Loucy (cell line): Measurements from ENCODE around the gene KDM4C.

Experiments
- H2AFZ ChIP-seq: fragments of 200-600 bp; sonication (generic); 2 replicates; pipeline ENCODE4 v1.6.0; 2016; ENCODE audit warnings: antibody characterized with exemption, mild to moderate bottlenecking, low read length, moderate library complexity
- H3F3A ChIP-seq: fragments of 200-600 bp; 2 replicates; pipeline ENCODE4 v1.6.0; 2016; ENCODE audit warnings: antibody characterized with exemption, low read depth, mild to moderate bottlenecking
- H3K27me3 ChIP-seq: fragments of 200-600 bp; sonication (generic); 2 replicates; pipeline ENCODE4 v1.6.1; 2014; ENCODE audit warnings: low read length, mild to moderate bottlenecking; ENCODE audit not compliant: insufficient read depth, poor library complexity, severe bottlenecking
- H3K36me3 ChIP-seq: fragments of 200-600 bp; sonication (generic); 2 replicates; pipeline ENCODE4 v1.6.1; 2016; ENCODE audit warnings: low read length; ENCODE audit not compliant: insufficient read depth
- H3K4me1 ChIP-seq: fragments of 200-600 bp; sonication (generic); 2 replicates; pipeline ENCODE4 v1.5.1; 2014; ENCODE audit warnings: low read length, mild to moderate bottlenecking; ENCODE audit not compliant: insufficient read depth, poor library complexity, severe bottlenecking
- H3K4me2 ChIP-seq: fragments of 200-600 bp; sonication (generic); 2 replicates; pipeline ENCODE4 v1.6.0; 2014; ENCODE audit warnings: antibody characterized with exemption, low read length, low read depth, mild to moderate bottlenecking; ENCODE audit not compliant: poor library complexity, severe bottlenecking
- H3K4me3 ChIP-seq: fragments of 200-600 bp; sonication (generic); 2 replicates; pipeline ENCODE4 v1.5.1; 2014; ENCODE audit warnings: low read length, mild to moderate bottlenecking, mixed read lengths; ENCODE audit not compliant: poor library complexity, severe bottlenecking
- H3K79me2 ChIP-seq: fragments of 200-600 bp; sonication (generic); 2 replicates; pipeline ENCODE4 v1.6.1; 2014; ENCODE audit warnings: low read length; ENCODE audit not compliant: insufficient read depth
- H3K9ac ChIP-seq: fragments of 200-600 bp; sonication (generic); 2 replicates; pipeline ENCODE4 v1.6.0; 2014; ENCODE audit warnings: mild to moderate bottlenecking, low read depth, low read length, moderate library complexity; ENCODE audit not compliant: poor library complexity, severe bottlenecking
- H3K9me2 ChIP-seq: fragments of 200-600 bp; sonication (generic); replicated peaks from 2 replicates; pipeline ENCODE4 v1.6.1; 2016; ENCODE audit warnings: low read depth, low read length, mixed read lengths
- H3K9me3 ChIP-seq: fragments of 200-600 bp; sonication (generic); 2 replicates; pipeline ENCODE4 v1.6.1; 2014; ENCODE audit warnings: mild to moderate bottlenecking, antibody characterized with exemption, low read length, low read depth; ENCODE audit not compliant: insufficient read depth
- H4K20me1 ChIP-seq: fragments of 200-600 bp; sonication (generic); 2 replicates; pipeline ENCODE4 v1.6.0; 2014; ENCODE audit warnings: antibody characterized with exemption, low read length, mild to moderate bottlenecking; ENCODE audit not compliant: insufficient read depth, poor library complexity, severe bottlenecking
- EZH2phosphoT487 ChIP-seq: fragments of 200-600 bp; IDR thresholded peaks from 2 replicates; pipeline ENCODE4 v1.6.1; 2018; ENCODE audit warnings: antibody characterized with exemption, mild to moderate bottlenecking, moderate library complexity, borderline replicate concordance
- TF ChIP-seq, protein P1 (sequence below): fragments of 200-600 bp; sonication (generic); conservative IDR thresholded peaks from 2 replicates; pipeline ENCODE4 v1.5.1; 2014; ENCODE audit warnings: mild to moderate bottlenecking, antibody characterized with exemption, low read length

The KDM4C gene

DNA sequence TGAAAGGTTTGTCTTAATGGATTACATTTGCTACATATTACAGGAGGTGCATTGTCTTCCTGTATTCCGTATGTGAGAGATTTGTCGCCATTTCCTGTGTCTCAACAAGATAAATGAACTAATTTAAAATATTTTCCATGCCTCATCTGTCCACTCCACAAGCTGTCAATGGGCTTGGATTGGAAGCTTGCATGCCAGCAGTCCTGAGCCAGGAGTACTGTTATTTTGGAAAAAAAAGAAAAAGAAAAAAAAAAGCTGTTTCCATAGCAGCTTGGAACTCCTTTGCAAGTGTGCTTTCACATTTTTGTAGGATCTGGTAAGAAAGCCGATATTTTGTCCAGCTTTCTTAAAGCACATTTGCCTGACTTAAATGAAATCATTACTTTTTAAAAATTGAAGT is 330.8 kb downstream of the KDM4C start:
- Histone ChIP-seq H3K4me1 (peaks cover 15% of the 10 kb centered on the region), H3F3A (no peaks in the 10 kb centered on the region), H3K36me3 (peaks cover 5% of the 10 kb centered on the region; the same call in 1 of the 2 replicates), H3K27me3 (no peaks in the 10 kb centered on the region), H2AFZ (no peak overlapping the region), H4K20me1 (no peaks in the 10 kb centered on the region), H3K4me3 (no peak overlapping the region), H3K9me3 (no peaks in the 10 kb centered on the region), H3K79me2 (no peaks in the 10 kb centered on the region), H3K9ac (no peak overlapping the region), H3K4me2 (no peak overlapping the region), H3K9me2 (no peaks in the 10 kb centered on the region)
- TF ChIP-seq, protein P1, sequence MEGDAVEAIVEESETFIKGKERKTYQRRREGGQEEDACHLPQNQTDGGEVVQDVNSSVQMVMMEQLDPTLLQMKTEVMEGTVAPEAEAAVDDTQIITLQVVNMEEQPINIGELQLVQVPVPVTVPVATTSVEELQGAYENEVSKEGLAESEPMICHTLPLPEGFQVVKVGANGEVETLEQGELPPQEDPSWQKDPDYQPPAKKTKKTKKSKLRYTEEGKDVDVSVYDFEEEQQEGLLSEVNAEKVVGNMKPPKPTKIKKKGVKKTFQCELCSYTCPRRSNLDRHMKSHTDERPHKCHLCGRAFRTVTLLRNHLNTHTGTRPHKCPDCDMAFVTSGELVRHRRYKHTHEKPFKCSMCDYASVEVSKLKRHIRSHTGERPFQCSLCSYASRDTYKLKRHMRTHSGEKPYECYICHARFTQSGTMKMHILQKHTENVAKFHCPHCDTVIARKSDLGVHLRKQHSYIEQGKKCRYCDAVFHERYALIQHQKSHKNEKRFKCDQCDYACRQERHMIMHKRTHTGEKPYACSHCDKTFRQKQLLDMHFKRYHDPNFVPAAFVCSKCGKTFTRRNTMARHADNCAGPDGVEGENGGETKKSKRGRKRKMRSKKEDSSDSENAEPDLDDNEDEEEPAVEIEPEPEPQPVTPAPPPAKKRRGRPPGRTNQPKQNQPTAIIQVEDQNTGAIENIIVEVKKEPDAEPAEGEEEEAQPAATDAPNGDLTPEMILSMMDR: no peak
- TF ChIP-seq EZH2phosphoT487: no peak

DNA sequence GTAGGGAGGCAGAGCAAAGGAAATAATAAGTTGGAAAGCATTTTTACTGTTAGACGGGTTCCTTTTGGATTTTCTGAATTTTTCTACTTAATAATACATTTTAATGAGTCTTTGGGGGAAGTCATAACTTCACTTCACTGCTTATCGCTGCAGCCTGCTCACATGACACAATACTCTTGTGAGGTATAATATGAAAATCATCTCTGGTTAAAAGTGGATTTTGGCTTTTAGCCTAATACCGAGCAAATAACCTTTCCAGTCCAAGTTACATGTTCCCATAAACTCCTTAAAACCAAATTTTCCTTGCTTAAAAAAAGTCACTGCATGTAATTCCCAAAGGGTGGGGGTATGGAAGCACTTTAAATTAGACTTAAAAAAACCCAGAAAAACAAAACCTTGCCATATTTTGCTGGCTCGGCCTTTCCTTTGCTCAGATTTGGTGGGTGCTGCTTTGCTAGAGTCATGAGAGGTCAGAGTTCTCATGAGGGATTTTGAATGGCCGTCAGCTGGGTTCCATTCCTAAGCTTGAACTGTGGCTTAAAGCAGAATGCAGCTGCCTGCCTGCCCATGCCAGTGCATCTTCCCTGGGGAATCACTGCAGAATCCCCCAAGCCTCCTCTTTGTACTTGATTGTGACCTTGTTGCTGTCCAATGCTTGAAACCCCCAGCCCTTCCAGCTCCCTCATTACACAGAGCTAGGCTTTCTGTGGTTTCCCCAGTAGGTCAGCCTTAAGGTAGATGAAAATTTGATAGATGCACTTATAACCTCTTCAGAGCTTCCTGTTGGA is 331.8 kb downstream of the KDM4C start:
- Histone ChIP-seq H3K9me2 (no peaks in the 10 kb centered on the region), H3K4me2 (no peak overlapping the region), H3K9me3 (no peaks in the 10 kb centered on the region), H3K9ac (no peak overlapping the region), H3K36me3 (peaks cover 5% of the 10 kb centered on the region; the same call in 1 of the 2 replicates), H3K27me3 (no peaks in the 10 kb centered on the region), H3F3A (no peaks in the 10 kb centered on the region), H4K20me1 (no peaks in the 10 kb centered on the region), H3K4me1 (peaks cover 19% of the 10 kb centered on the region), H2AFZ (no peak overlapping the region), H3K4me3 (no peak overlapping the region), H3K79me2 (no peaks in the 10 kb centered on the region)
- no peak for TF ChIP-seq EZH2phosphoT487
- TF ChIP-seq, protein P1: no peak

DNA sequence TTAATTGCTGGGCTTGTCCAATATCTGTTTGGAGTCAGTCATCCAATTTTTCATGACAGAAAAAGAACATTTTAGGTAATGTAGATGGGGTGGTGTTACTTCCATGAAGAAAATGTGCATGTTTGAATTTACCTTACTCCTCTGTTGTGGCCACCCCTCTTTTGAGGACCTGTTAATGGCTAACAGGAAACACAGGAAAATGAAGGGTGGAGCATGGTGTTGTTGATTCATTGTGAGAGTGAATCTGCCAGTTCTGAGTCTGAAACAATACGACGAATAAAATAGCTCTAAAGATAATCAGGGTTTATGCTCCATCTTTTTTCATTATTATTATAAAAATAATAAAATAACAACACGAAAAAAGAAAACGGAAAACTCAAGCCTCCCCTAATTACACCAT is 335.3 kb downstream of the KDM4C start:
- no peak overlapping the region for H3K9ac ChIP-seq
- no peak for TF ChIP-seq EZH2phosphoT487
- TF ChIP-seq, protein P1: no peak
- no peaks in the 10 kb centered on the region for H3K36me3 ChIP-seq
- H3K4me1 ChIP-seq: peaks cover 27% of the 10 kb centered on the region
- no peak overlapping the region for H3K4me3 ChIP-seq
- H3K9me2 ChIP-seq: no peaks in the 10 kb centered on the region
- no peaks in the 10 kb centered on the region for H3K79me2 ChIP-seq
- no peaks in the 10 kb centered on the region for H3K27me3 ChIP-seq
- no peaks in the 10 kb centered on the region for H4K20me1 ChIP-seq
- no peak overlapping the region for H3K4me2 ChIP-seq
- H2AFZ ChIP-seq: no peak overlapping the region
- H3F3A ChIP-seq: no peaks in the 10 kb centered on the region
- H3K9me3 ChIP-seq: no peaks in the 10 kb centered on the region
